Heart right ventricle (tissue), 16 donors: Measurements from ENCODE around the gene PRKAR2A. TPM values are rescaled to one million over a fixed set of nuclear protein-coding genes. Genes with fewer than 3 reads are reported as not detected.
"Not testable (repeated sequence)": the region's sequence is repeated elsewhere in the genome, so short reads cannot be mapped to it uniquely, and the experiment has no call there.

ENCODE experiments used
- ATAC-seq, 8 donors: fragments of 200-7000 bp; cut with Tn5 transposase; one replicate each; pipeline ENCODE4 v1.9.1; 2020; ENCODE audit warnings: mild to moderate bottlenecking in 8 of 8, moderate library complexity in 8 of 8, moderate number of reproducible peaks in 1 of 8
- DNase-seq, 2 donors: peaks; one replicate each; pipeline ENCODE4 v3.0.0-alpha.2; 2020
- H3K27ac ChIP-seq, 10 donors: fragments of 200-600 bp; sonication (generic) in 2 of 10; one replicate each; pipeline versions ENCODE4 v1.5.0 to v1.8.0; 2020 to 2022; ENCODE audit warnings: mild to moderate bottlenecking in 3 of 10
- H3K27me3 ChIP-seq, 7 donors: fragments of 200-600 bp; one replicate each; pipeline ENCODE4 v1.8.0; 2021 to 2022; ENCODE audit warnings: mild to moderate bottlenecking in 2 of 7
- H3K36me3 ChIP-seq, 9 donors: fragments of 200-600 bp; sonication (generic) in 1 of 9; one replicate each; pipeline versions ENCODE4 v1.5.0 to v1.8.0; 2020 to 2022; ENCODE audit warnings: mild to moderate bottlenecking in 2 of 9
- H3K4me1 ChIP-seq, 9 donors: fragments of 200-600 bp; sonication (generic) in 1 of 9; one replicate each; pipeline versions ENCODE4 v1.5.0 to v1.8.0; 2020 to 2022; ENCODE audit warnings: mild to moderate bottlenecking in 4 of 9
- H3K4me3 ChIP-seq, 10 donors: fragments of 200-600 bp; sonication (generic) in 2 of 10; one replicate each; pipeline versions ENCODE4 v1.5.0 to v1.8.0; 2020 to 2022; ENCODE audit warnings: mild to moderate bottlenecking in 7 of 10, moderate library complexity in 2 of 10
- H3K9me3 ChIP-seq, 11 donors: fragments of 200-600 bp in 10 of 11; sonication (generic) in 2 of 11; one replicate each; pipeline versions ENCODE4 v1.5.0 to v1.8.0; 2013 to 2022; ENCODE audit warnings: mild to moderate bottlenecking in 2 of 11, control low read depth in 1 of 11, moderate library complexity in 1 of 11
- CTCF ChIP-seq, 9 donors: fragments of 200-600 bp; sonication (generic) in 2 of 9; IDR thresholded peaks; one replicate each; pipeline versions ENCODE4 v1.5.0 to v1.8.0; 2021 to 2022; ENCODE audit warnings: antibody characterized with exemption in 9 of 9, mild to moderate bottlenecking in 5 of 9, moderate library complexity in 1 of 9
- WGBS, 2 donors: extraction: QIAGEN DNeasy Blood & Tissue Kit; methylation state at CpG; one replicate each; pipeline ENCODE4 v1.1.7; 2013; ENCODE audit warnings: inconsistent platforms in 1 of 2; 5-methylcytosine and 5-hydroxymethylcytosine counted together
- intact Hi-C, 10 donors: fragments of 100-400 bp; cut with DNase I; formaldehyde crosslinking; loops; one replicate each; pipeline versions ENCODE4 v1.11.1 to v1.14.2; 2022
- polyA plus RNA-seq, 2 donors: library from polyadenylated mRNA; stranded (reverse); fragments of 200-250 nt; gene quantifications; one replicate each; pipeline ENCODE4 v1.2.3, GENCODE V29; 2013
- total RNA-seq, 10 donors: library from RNA; stranded (reverse); fragmentation: NEBNext Ultra II Directional in 3 of 10; extraction: Animal tissue kit (Norgen Biotek cat#: 25700) in 3 of 10; gene quantifications; one replicate each; pipeline versions ENCODE4 v1.2.1 to v1.2.4, GENCODE V29; 2021 to 2023
- donor health status: Arrhythmogenic right ventricular cardiomyopathy.
- donor health status: ischemic (EF 13 %, LVEDD 7.1; RV severe dilation, severe dysfunction).
- donor health status: healthy with polysubstance abuse.
- donor health status: DM: no; HTN: yes; CAD: no.
- donor health status: DM: no; HTN: no; CAD: no.
- donor health status: ischemic (EF 25% LVEDD 6.9; RV normal size, moderate dysfunction).
- donor health status: ischemic (EF 25% LVEDD 5.7; RV mildly dilated, moderate dysfunction).
- donor health status: healthy.
- donor health status: DM: yes; HTN: yes; CAD: no.
- donor health status: Ischemic cardiomyopathy.
- donor health status: ischemic (EF 35%, LVEDD 5.7; RV mildly dilated, moderate dysfunction).
- donor health status: nonischemic (EF 11% LVEDD 7.7; RV severe dilation, severe dysfunction).
- donor health status: DM: yes; HTN: yes; CAD: no.
- donor health status: PGD.
- donor health status: ischemic (EF 29% LVEDD 5.4; RV normal size, mild dysfunction).
- donor health status: nonischemic (EF 23%, LVEDD 6.1; RV moderate dilation, normal function).

PRKAR2A gene
- total and polyA plus RNA-seq, 12 donors, result 11.3 to 55.7 (median 44.4) TPM

DNA sequence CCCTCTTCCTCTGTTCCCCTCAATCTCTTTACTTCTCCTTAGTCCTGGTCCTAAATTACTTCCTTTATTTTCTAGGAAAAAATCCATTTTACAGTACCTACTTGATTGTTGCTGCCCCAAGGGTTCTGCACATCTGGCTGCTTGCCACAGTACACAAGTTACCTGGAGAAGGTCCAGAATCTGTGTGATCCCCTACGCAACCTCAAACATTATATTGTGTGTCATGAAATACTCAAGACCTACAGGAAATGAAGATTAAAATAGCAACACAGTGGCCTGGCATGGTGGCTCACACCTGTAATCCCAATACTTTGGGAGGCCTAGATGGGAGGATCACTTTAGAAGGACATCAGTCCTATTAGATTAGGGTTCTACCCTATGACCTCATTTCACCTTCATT lies 48.7 kb downstream of the PRKAR2A start:
- Histone ChIP-seq H3K9me3 (no peaks in the 10 kb centered on the region), H3K27ac (no peak overlapping the region), H3K4me3 (no peak overlapping the region), H3K36me3 (peaks cover 0 to 6% (median 0%) of the 10 kb centered on the region in 9 donors), H3K4me1 (peaks cover 0 to 5% (median 0%) of the 10 kb centered on the region in 9 donors), H3K27me3 (no peaks in the 10 kb centered on the region)
- intact Hi-C loops, result no loop called here
- ATAC-seq, result no peak
- no peak for TF ChIP-seq CTCF (IDR thresholded peaks at IDR 0.05)
- WGBS, 2 donors, result 62 to 70% methylated on average over 1 of the region's 1 CpG
- DNase-seq, result no peak

- TF ChIP-seq CTCF (IDR thresholded peaks at IDR 0.05), result no peak
- no peaks in the 10 kb centered on the region for H3K27me3 ChIP-seq
- intact Hi-C loops, result no loop called here
- H3K36me3 ChIP-seq, result peaks cover 0 to 13% (median 0%) of the 10 kb centered on the region in 9 donors
- no peak overlapping the region for H3K27ac ChIP-seq
- no peak overlapping the region for H3K4me3 ChIP-seq
- 100% methylated on average over 2 of the region's 2 CpGs for WGBS, 2 donors
- peaks cover 0 to 8% (median 0%) of the 10 kb centered on the region in 9 donors for H3K4me1 ChIP-seq
- no peaks in the 10 kb centered on the region for H3K9me3 ChIP-seq
- ATAC-seq, result no peak
- no peak for DNase-seq
These were observed 50.0 kb downstream of the PRKAR2A start for GRCh38 chr3:48797626-48798025.

- ATAC-seq (no peak), DNase-seq (no peak)
- TF ChIP-seq CTCF (IDR thresholded peaks at IDR 0.05), result no peak
- no peak overlapping the region for H3K4me3 ChIP-seq
- H3K4me1 ChIP-seq, result peaks cover 0 to 8% (median 0%) of the 10 kb centered on the region in 9 donors
- intact Hi-C loops, result no loop called here
- no peaks in the 10 kb centered on the region for H3K9me3 ChIP-seq
- H3K27me3 ChIP-seq, result no peaks in the 10 kb centered on the region
- no peak overlapping the region for H3K27ac ChIP-seq
- peaks cover 0 to 16% (median 0%) of the 10 kb centered on the region in 9 donors for H3K36me3 ChIP-seq
- 83 to 89% methylated on average over 7 of the region's 7 CpGs for WGBS, 2 donors
These were observed 51.5 kb downstream of the PRKAR2A start for GRCh38 chr3:48795997-48796732.

DNA sequence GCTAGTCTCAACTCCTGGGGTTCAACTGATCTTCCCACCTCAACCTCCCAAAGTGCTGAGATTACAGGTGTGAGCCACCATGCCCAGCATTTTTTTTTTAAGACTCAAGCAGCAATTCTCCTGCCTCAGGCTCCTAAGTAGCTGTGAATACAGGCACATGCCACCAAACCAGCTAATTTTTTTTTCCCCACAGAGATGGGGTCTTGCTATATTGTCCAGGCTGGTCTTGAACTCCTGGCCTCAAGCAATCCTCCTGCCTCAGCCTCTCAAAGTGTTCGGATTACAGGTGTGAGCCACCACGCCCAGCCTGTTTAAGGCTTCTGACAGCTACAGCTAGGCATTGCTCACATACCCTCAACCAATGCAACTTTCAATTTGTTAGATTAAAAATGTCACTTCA lies 54.2 kb downstream of the PRKAR2A start:
- peaks cover 0 to 40% (median 0%) of the 10 kb centered on the region in 9 donors for H3K36me3 ChIP-seq
- H3K4me3 ChIP-seq, DNase-seq, H3K4me1 ChIP-seq, H3K27me3 ChIP-seq, ATAC-seq, H3K27ac ChIP-seq, H3K9me3 ChIP-seq, intact Hi-C loops: not testable (repeated sequence)
- WGBS, 2 donors, result 96% methylated on average over 2 of the region's 2 CpGs

GRCh38 chr3:48789665-48790064 lies 58.0 kb downstream of the PRKAR2A start:
- Histone ChIP-seq H3K27me3 (no peaks in the 10 kb centered on the region), H3K4me1 (peaks cover 0 to 8% (median 0%) of the 10 kb centered on the region in 9 donors), H3K9me3 (no peaks in the 10 kb centered on the region), H3K27ac (no peak overlapping the region), H3K36me3 (peaks cover 0 to 75% (median 4%) of the 10 kb centered on the region in 9 donors), H3K4me3 (no peak overlapping the region)
- 93 to 99% methylated on average over 3 of the region's 3 CpGs for WGBS, 2 donors
- no peak for DNase-seq
- TF ChIP-seq CTCF (IDR thresholded peaks at IDR 0.05), result no peak
- ATAC-seq, result no peak
- intact Hi-C loops, result no loop called here
